PFSK-1 (cell line): ENCODE results near the gene FTL.

ENCODE experiments used
- FOXP2 ChIP-seq: optimal IDR thresholded peaks from 2 replicates; pipeline ENCODE3; 2011; ENCODE audit warnings: borderline replicate concordance, control low read depth, inconsistent platforms; ENCODE audit not compliant: insufficient read depth; ENCODE audit errors: extremely low read length, extremely low read depth
- POLR2AphosphoS5 ChIP-seq: IDR thresholded peaks from 2 replicates; pipeline ENCODE4 v1.6.1; 2012; ENCODE audit warnings: low read depth, mild to moderate bottlenecking, control low read depth, low read length, moderate library complexity
- REST ChIP-seq, 2 experiments: IDR thresholded peaks; 2 replicates each; pipeline versions ENCODE4 v1.6.1 to v1.8.0; 2011 to 2012; ENCODE audit warnings: low read depth in 2 of 2, low read length in 2 of 2, control low read depth in 1 of 2, inconsistent platforms in 1 of 2, mild to moderate bottlenecking in 1 of 2, moderate library complexity in 1 of 2; ENCODE audit not compliant: insufficient read depth in 1 of 2
- SIN3A ChIP-seq: IDR thresholded peaks from 2 replicates; pipeline ENCODE4 v1.6.1; 2012; ENCODE audit warnings: mild to moderate bottlenecking, low read length, moderate library complexity, borderline replicate concordance; ENCODE audit not compliant: insufficient read depth
- TAF1 ChIP-seq: IDR thresholded peaks from 2 replicates; pipeline ENCODE4 v1.6.1; 2012; ENCODE audit warnings: low read length, control low read depth, borderline replicate concordance; ENCODE audit not compliant: insufficient read depth

FTL gene

DNA sequence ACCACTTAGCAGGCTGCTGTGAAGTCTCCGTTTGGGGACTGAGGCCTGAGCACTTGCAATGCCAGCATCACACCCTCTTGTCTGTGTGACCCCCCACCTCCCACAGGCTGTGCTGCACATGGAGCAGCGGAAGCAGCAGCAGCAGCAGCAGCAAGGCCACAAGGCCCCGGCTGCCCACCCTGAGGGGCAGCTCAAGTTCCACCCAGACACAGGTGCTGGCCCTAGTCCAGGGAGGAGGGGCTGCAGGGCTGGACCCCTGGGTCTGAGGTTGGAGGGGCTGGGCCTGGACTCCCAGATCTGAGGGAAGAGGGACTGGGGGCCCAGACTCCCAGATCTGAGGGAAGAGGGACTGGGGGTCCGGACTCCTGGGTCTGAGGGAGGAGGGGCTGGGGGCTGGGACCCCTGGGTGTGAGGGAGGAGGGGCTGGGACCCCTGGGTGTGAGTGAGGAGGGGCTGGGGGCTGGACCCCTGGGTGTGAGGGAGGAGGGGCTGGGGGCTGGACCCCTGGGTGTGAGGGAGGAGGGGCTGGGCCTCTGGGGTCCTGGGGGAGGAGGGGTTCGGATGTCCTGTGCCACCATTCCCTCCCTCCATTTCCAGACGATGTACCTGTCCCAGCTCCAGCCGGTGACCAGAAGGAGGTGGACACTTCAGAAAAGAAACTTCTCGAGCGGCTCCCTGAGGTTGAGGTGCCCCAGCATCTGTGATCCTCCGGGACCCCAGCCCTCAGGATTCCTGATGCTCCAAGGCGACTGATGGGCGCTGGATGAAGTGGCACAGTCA lies 43.2 kb upstream of the FTL start:
- TF ChIP-seq SIN3A = no peak
- TF ChIP-seq TAF1 = no peak
- TF ChIP-seq POLR2AphosphoS5 = no peak
- TF ChIP-seq REST (IDR thresholded peaks at IDR 0.05; ENCODE audit: insufficient read depth in 1 of 2, low read depth in 2 of 2, low read length in 2 of 2) = no peak
- TF ChIP-seq FOXP2 = no peak

DNA sequence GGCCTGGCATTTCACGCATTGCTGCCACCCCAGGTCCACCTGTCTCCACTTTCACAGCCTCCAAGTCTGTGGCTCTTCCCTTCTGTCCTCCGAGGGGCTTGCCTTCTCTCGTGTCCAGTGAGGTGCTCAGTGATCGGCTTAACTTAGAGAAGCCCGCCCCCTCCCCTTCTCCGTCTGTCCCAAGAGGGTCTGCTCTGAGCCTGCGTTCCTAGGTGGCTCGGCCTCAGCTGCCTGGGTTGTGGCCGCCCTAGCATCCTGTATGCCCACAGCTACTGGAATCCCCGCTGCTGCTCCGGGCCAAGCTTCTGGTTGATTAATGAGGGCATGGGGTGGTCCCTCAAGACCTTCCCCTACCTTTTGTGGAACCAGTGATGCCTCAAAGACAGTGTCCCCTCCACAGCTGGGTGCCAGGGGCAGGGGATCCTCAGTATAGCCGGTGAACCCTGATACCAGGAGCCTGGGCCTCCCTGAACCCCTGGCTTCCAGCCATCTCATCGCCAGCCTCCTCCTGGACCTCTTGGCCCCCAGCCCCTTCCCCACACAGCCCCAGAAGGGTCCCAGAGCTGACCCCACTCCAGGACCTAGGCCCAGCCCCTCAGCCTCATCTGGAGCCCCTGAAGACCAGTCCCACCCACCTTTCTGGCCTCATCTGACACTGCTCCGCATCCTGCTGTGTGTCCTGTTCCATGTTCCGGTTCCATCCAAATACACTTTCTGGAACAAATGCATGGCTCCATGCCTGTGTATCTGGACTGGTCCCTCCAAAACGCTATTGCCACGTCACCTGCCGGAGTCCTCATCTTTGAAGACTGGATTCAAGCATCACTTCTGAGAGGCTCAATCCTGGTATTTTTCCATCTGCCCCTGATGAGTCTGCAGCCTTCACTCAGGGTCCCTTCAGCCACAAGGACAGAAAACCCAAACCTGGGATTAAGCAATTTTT lies 42.3 kb upstream of the FTL start:
- TF ChIP-seq FOXP2 = no peak
- TF ChIP-seq REST (IDR thresholded peaks at IDR 0.05; ENCODE audit: insufficient read depth in 1 of 2, low read depth in 2 of 2, low read length in 2 of 2) = no peak
- TF ChIP-seq POLR2AphosphoS5 = no peak
- no peak for TF ChIP-seq SIN3A
- no peak for TF ChIP-seq TAF1

- TF ChIP-seq FOXP2 = no peak
- no peak for TF ChIP-seq REST (IDR thresholded peaks at IDR 0.05; ENCODE audit: insufficient read depth in 1 of 2, low read depth in 2 of 2, low read length in 2 of 2)
- no peak for TF ChIP-seq POLR2AphosphoS5
- TF ChIP-seq TAF1 = no peak
- TF ChIP-seq SIN3A = no peak
Observed at GRCh38 chr19:48925240-48925843, 39.8 kb upstream of the FTL start.

DNA sequence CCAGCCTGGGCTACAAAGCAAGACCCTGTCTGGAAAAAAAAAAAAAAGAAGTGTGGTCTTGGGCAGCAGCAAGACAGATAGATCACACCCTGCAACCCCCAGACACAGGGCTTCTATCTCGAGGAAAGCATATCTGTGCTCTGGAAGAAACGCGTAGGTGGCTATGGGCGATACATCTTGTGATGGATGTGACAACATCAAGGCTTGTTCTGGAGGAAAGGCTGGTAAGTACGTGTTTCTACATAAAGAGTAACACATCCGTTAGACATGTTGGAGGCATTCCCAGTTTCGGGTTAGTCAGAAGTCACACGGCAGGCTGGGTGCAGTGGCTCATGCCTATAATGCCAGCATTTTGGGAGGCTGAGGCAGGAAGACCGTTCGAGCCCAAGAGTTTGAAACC lies 38.2 kb upstream of the FTL start:
- TF ChIP-seq POLR2AphosphoS5 = no peak
- TF ChIP-seq REST (IDR thresholded peaks at IDR 0.05; ENCODE audit: insufficient read depth in 1 of 2, low read depth in 2 of 2, low read length in 2 of 2) = no peak
- no peak for TF ChIP-seq SIN3A
- no peak for TF ChIP-seq TAF1
- TF ChIP-seq FOXP2 = no peak
